ENCODE results near the gene TGFBR3L.
A peak's percentile ranks its signal among the peaks of the same experiment; 100 is the strongest.

TGFBR3L gene

DNA sequence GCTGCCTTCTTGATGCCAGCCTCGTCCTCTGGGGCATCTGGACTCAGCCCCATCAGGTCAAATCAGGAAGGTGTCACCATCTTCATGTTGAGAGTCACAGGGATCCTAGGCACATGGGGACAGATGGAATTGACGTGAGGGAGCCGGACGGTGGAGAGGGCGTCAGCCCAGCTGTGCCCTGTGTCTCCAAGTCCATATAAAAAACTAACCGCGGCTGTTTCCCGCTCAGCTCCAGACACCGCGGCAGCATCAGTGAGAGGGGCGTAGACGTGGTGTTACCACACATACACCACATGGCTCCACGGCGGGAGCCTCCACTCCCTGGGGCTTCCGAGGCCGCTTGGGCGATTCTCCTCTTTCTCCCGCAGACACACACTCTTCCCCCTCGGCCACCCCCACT lies 34.8 kb upstream of the TGFBR3L start:
- DNase-seq (ENCODE audit: low spot score) = no peak

DNA sequence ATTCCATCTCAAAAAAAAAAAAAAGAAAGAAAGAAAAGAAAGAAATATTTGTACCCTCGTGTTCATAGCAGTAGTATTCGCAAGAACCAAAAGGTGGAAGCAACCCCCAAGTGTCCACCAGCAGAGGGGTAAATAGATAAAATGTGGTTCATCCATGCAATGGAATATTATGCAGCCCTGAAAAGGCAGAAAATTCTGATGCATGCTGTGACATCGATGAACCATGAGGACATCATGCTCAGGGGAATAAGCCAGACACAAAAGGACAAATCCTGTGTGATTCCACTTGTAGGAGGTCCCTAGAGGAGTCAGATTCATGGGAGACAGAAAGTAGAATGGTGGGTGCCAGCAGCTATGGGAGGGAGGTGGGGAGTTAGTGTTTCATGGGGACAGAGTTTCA lies 32.7 kb upstream of the TGFBR3L start:
- no peak for DNase-seq (ENCODE audit: low spot score)

- DNase-seq (ENCODE audit: low spot score) = no peak
Measured at GRCh38 chr19:7883105-7883504, 31.5 kb upstream of the TGFBR3L start.

GRCh38 chr19:7883796-7884570 lies 30.6 kb upstream of the TGFBR3L start:
- no peak for DNase-seq (ENCODE audit: low spot score)

GRCh38 chr19:7885818-7886217 lies 28.8 kb upstream of the TGFBR3L start:
- no peak for DNase-seq (ENCODE audit: low spot score)

DNA sequence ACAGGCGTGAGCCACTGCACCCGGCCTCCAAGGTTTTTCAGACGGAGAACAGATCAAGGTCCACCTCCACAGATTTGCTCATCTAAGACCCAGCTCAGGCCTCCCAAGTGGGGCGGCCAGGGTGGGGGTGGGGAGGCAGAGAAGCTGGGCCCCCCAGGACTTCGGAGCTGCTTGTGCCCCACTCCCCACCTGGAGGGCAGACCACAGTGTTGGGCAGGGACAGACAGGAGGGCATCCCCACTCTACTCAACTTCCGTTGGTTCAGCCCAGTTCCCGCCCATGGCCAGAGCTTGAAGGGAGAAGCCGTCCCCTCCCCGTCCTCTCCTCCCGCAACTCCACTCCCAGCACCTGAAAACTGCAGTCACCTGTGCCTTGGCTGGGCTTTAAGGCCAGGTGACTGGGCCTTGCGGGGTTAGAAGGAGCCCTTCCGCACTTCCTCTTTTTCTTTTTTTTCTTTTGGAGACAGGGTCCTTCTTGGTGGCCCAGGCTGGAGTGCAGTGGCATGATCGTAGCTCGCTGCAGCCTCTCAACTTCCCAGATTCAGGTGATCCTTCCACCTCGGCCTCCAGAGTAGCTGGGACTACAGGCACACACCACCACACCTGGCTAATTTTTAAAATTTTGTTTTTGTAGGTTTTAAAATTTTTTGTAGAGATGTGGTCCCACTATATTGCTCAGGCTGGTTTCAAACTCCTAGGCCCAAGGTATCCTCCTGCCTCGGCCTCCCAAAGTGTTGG lies 27.1 kb upstream of the TGFBR3L start:
- no peak for DNase-seq (ENCODE audit: low spot score)

DNA sequence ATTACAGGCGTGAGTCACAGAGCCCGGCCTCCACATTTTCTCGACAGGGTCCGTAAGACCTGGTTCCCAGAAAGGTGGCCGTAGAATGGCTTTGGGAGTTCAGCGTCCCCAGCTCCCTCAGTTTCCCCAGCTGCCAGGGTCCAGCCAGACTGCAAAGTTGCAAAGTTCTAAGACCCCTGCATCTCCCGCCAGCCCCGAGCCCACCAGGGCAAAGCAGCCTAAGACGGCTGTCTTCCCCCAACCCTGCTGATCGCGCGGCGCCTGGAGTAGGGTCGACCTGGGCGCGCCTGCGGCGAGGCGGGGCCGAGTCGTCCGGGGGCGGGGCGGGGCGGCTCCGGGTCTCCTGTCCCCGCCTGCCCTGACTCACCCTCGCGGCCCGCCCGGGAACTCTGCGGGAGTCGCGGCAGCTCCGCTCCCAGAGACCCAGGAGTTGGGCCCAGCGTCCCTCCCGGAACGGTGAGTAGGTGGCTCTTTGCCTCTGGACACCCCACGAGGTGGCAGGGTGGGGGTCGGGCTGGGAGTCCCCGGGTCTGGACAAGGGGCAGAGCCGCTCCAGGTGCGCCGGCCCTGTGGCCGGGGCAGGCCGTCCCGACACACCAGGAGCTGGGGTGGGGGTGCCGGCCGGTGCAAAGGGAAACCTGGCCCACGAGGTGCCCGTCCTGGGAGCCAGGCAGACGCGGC lies 26.3 kb upstream of the TGFBR3L start, which contains the start of gene LRRC8E:
LRRC8E (plus strand) TSS at position 366 of the 681 bp plus-strand sequence. CDS start 7,094 bp downstream, outside the sequence.
- peak; percentile 87 for DNase-seq (ENCODE audit: low spot score)

DNA sequence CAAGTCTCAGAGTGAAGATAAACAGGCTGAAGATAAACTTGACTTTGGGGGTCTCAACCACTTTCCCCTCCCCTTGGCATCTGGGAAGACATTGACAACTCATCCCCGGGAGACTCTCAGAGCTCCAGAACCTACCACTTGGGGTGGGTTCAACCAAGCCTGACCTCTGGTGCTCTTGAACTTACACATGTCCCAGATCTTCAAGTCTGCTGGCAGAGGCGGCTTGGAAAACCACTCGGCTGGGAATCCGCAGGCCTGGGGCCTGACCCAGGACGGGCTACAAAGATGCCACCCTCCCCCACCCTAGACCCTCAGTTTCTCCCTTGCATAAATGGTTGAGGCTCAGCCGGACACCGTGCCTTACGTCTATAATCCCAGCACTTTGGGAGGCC lies 25.8 kb upstream of the TGFBR3L start:
- DNase-seq (ENCODE audit: low spot score) = no peak

DNA sequence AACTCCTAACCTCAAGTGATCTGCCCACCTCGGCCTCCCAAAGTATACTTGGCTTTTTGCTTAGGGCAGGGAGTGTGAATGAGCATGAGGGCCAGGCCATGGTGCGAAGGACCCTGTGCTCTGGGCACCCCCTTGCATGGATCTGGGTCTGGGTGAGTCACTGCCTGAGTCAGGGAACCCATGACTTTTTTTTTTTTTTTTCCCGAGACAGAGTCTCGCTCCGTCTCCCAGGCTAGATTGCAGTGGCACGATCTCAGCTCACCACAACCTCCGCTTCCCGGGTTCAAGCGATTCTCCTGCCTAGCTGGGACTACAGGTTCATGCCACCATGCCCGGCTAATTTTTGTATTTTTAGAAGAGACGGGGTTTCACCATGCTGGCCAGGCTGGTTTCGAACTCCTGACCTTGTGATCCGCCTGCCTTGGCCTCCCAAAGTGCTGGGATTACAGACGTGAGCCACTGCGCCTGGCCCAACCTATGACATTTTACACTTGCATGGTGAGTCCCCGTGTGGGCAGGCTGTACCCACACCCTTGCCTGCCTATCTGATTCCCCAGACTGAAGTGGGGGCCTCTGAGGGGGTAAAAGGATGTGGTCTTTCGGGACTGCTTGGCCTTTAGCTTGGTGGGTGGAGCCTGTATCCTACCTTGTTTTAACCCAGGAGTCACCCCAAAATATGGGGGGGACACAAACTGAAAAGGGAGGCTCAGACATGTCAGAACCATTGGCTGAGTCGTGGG lies 21.1 kb upstream of the TGFBR3L start:
- DNase-seq (ENCODE audit: low spot score) = peak; percentile 31

DNA sequence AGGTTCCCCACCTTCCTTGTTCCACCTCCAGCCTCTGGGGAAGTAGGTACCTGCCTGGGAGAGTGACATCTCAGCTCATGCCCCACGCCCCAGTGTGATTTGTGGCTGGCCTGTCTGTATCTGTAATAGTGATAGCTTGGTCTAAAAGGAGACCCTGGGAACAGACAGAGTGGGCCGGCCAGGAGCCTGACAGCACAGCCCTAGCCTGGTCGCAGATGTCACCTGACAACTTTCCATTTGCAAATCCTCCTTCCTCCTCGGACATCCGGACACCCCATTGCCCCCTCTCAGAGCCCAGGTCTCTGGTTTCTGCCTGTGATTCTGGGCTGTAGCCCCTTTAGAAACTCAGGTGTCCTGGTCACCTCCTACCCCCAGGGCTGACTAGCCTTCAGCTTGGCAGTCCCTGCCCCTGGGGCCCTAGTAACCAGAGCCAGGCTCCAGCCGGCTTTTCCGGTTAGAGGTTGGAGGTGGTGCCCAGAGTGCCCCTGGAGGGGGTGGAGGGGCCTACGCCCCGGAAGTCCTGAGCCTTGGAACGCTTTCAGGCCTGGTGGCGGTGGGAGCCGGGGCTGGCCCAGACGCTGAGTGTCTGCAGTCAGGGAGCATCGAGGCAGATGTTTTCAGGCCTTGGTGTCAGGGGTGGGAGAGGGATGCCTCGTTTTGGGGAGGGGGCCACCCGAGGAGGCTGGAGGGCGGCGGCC lies 19.9 kb upstream of the TGFBR3L start:
- no peak for DNase-seq (ENCODE audit: low spot score)

GRCh38 chr19:7895565-7895964 lies 19.1 kb upstream of the TGFBR3L start:
- DNase-seq (ENCODE audit: low spot score) = no peak

GRCh38 chr19:7897292-7897691 lies 17.3 kb upstream of the TGFBR3L start:
- DNase-seq (ENCODE audit: low spot score) = no peak

- no peak for DNase-seq (ENCODE audit: low spot score)
Measured at GRCh38 chr19:7898967-7899366, 15.7 kb upstream of the TGFBR3L start.

- DNase-seq (ENCODE audit: low spot score) = no peak
Measured at GRCh38 chr19:7899751-7900378, 14.8 kb upstream of the TGFBR3L start.

- no peak for DNase-seq (ENCODE audit: low spot score)
Measured at GRCh38 chr19:7900401-7900870, 14.2 kb upstream of the TGFBR3L start.

- no peak for DNase-seq (ENCODE audit: low spot score)
Measured at GRCh38 chr19:7900931-7901330, 13.7 kb upstream of the TGFBR3L start.

- DNase-seq (ENCODE audit: low spot score) = no peak
Measured at GRCh38 chr19:7901337-7901736, 13.3 kb upstream of the TGFBR3L start.

- DNase-seq (ENCODE audit: low spot score) = no peak
Measured at GRCh38 chr19:7902796-7903243, 11.8 kb upstream of the TGFBR3L start.

GRCh38 chr19:7903244-7904073 lies 11.2 kb upstream of the TGFBR3L start, which contains the start of gene MAP2K7:
TSS of gene MAP2K7 (plus strand) at chr19:7903877. CDS start at chr19:7903945, 68 bp downstream.
- peak; percentile 100 for DNase-seq (ENCODE audit: low spot score)
